K562 (cell line): ENCODE measurements around the gene PAM. TPM values are rescaled to one million over a fixed set of nuclear protein-coding genes. Genes with fewer than 3 reads are reported as not detected.

Experiments
- ATAC-seq: fragments of 200-7000 bp; cut with Tn5 transposase; 3 replicates; pipeline ENCODE4 v1.9.1; 2020; ENCODE audit warnings: moderate library complexity
- BruUV-seq: library from RNA; stranded (reverse); fragments of 400-500 nt; replicated peaks from 2 replicates; lab custom pipeline; 2021; lab: Mats Ljungman, UMichigan
- CTCF ChIA-PET: fragments of 300-600 bp; formaldehyde crosslinking; extraction: SDS; loops from one replicate; lab custom pipeline; 2021; ENCODE audit warnings: low intra/inter-chr PET ratio; lab: Yijun Ruan, JAX
- POLR2A ChIA-PET: fragments of 300-600, 350-650 bp; sonication (Branson Sonifier 250); formaldehyde crosslinking; extraction: SDS; loops from one replicate; lab custom pipeline; 2021; ENCODE audit warnings: antibody characterized with exemption, inconsistent platforms; lab: Yijun Ruan, JAX
- DNase-seq, 4 experiments: peaks; one replicate each; pipeline versions ENCODE4 v3.0.0 to v3.0.0-alpha.2; 2011 to 2018; ENCODE audit warnings: low spot score in 3 of 4, mixed read lengths in 3 of 4; ENCODE audit errors: extremely low read depth in 1 of 4
- FAIRE-seq: peaks from 2 replicates; lab custom pipeline; 2011; peaks lifted over from hg19 to GRCh38; lab: Jason Lieb, UNC
- H2AFZ ChIP-seq: 2 replicates; pipeline ENCODE4 v1.6.0; 2011; ENCODE audit warnings: low read depth, low read length, control low read depth, inconsistent platforms
- H3K27ac ChIP-seq: fragments of 200-600 bp; 3 replicates; pipeline ENCODE4 v1.8.0; 2011; ENCODE audit warnings: low read depth, mild to moderate bottlenecking, control low read depth, inconsistent platforms, low read length, moderate library complexity, mixed read lengths; ENCODE audit errors: extremely low read depth
- H3K27me3 ChIP-seq, 2 experiments: fragments of 300-600 bp in 1 of 2; 2 replicates in 1 of 2; 3 replicates in 1 of 2; pipeline versions ENCODE4 v1.6.0 to v1.8.0; 2011; ENCODE audit warnings: inconsistent platforms in 2 of 2, low read length in 2 of 2, mild to moderate bottlenecking in 1 of 2, mixed read lengths in 1 of 2, moderate library complexity in 1 of 2; ENCODE audit not compliant: control insufficient read depth in 2 of 2, insufficient read depth in 2 of 2
- H3K36me3 ChIP-seq: fragments of 300-600 bp; 3 replicates; pipeline ENCODE4 v1.8.0; 2011; ENCODE audit warnings: mild to moderate bottlenecking, low read length, inconsistent platforms; ENCODE audit not compliant: control insufficient read depth, insufficient read depth
- H3K4me1 ChIP-seq, 2 experiments: fragments of 200-600 bp in 1 of 2; replicated peaks in 1 of 2; 2 replicates in 1 of 2; 3 replicates in 1 of 2; pipeline versions ENCODE4 v1.5.1 to v1.8.0; 2011; ENCODE audit warnings: inconsistent platforms in 2 of 2, low read length in 2 of 2, mild to moderate bottlenecking in 1 of 2, mixed read lengths in 1 of 2, moderate library complexity in 1 of 2; ENCODE audit not compliant: control insufficient read depth in 2 of 2, insufficient read depth in 2 of 2
- H3K4me2 ChIP-seq: 2 replicates; pipeline ENCODE4 v1.6.1; 2011; ENCODE audit warnings: low read length, control low read depth, inconsistent platforms, mixed read lengths; ENCODE audit not compliant: insufficient read depth
- H3K4me3 ChIP-seq: fragments of 200-600 bp; sonication (generic), shearing (Covaris generic); 2 replicates; pipeline ENCODE4 v1.5.1; 2016; ENCODE audit warnings: control low read depth, inconsistent platforms
- H3K79me2 ChIP-seq: fragments of 200-600 bp; 3 replicates; pipeline ENCODE4 v1.8.0; 2011; ENCODE audit warnings: low read length, inconsistent platforms; ENCODE audit not compliant: control insufficient read depth, insufficient read depth
- H3K9ac ChIP-seq, 2 experiments: 2 replicates each; pipeline versions ENCODE4 v1.6.0 to v1.6.1; 2011; ENCODE audit warnings: low read depth in 2 of 2, low read length in 2 of 2, control low read depth in 1 of 2, inconsistent platforms in 1 of 2, mild to moderate bottlenecking in 1 of 2, mixed read lengths in 1 of 2; ENCODE audit not compliant: insufficient read depth in 1 of 2
- H3K9me1 ChIP-seq: one replicate; pipeline ENCODE4 v1.6.0; 2011; ENCODE audit warnings: inconsistent platforms, mild to moderate bottlenecking, low read length, moderate library complexity; ENCODE audit not compliant: control insufficient read depth, insufficient read depth
- H3K9me3 ChIP-seq: replicated peaks from 2 replicates; pipeline ENCODE4 v1.5.1; 2011; ENCODE audit warnings: low read depth, low read length, inconsistent platforms; ENCODE audit not compliant: control insufficient read depth, insufficient read depth
- H4K20me1 ChIP-seq: replicated peaks from 2 replicates; pipeline ENCODE4 v1.6.1; 2011; ENCODE audit warnings: low read length, inconsistent platforms, mixed read lengths; ENCODE audit not compliant: control insufficient read depth, insufficient read depth
- CHCHD3 ChIP-seq: fragments of 250-450 bp; sonication (Bioruptor Pico); IDR thresholded peaks from 2 replicates; pipeline ENCODE4 v2.1.2; 2022; ENCODE audit warnings: mild to moderate bottlenecking
- POLR3A ChIP-seq: IDR thresholded peaks from 2 replicates; pipeline ENCODE4 v1.6.1; 2011; ENCODE audit warnings: borderline replicate concordance, mild to moderate bottlenecking, moderate library complexity; ENCODE audit not compliant: insufficient read length, insufficient read depth; ENCODE audit errors: extremely low read depth
- RBM17 ChIP-seq: fragments of 200-400 bp; formaldehyde crosslinking; IDR thresholded peaks from 2 replicates; pipeline ENCODE4 v1.6.1; 2017; ENCODE audit warnings: low read depth, mild to moderate bottlenecking, low read length, borderline replicate concordance
- TBL1XR1 ChIP-seq, 2 experiments: IDR thresholded peaks; 2 replicates each; pipeline ENCODE4 v1.6.1; 2012; ENCODE audit warnings: improper control_type of control experiment in 2 of 2, low read length in 2 of 2, mild to moderate bottlenecking in 1 of 2
- ZNF24 ChIP-seq: fragments of 450-650 bp; IDR thresholded peaks from 2 replicates; pipeline ENCODE4 v1.6.1; 2016
- ZNF57 ChIP-seq: fragments of 450-650 bp; formaldehyde crosslinking; IDR thresholded peaks from 2 replicates; pipeline ENCODE4 v1.4.0; 2020; ENCODE audit warnings: mild to moderate bottlenecking, moderate library complexity
- WGBS: fragments of 100-300 bp; shearing (Covaris generic); methylation state at CpG from one replicate; pipeline ENCODE4 v1.1.6; 2016; ENCODE audit warnings: low coverage, mixed read lengths; ENCODE audit not compliant: insufficient coverage; ENCODE audit errors: missing lambda C conversion rate; 5-methylcytosine and 5-hydroxymethylcytosine counted together
- in situ Hi-C: fragments of 300-500 bp; cut with MboI; formaldehyde crosslinking; loops from 4 replicates; pipeline ENCODE4 v1.15.0; 2018; ENCODE audit warnings: inconsistent platforms, mixed read lengths
- intact Hi-C: fragments of 100-400 bp; cut with micrococcal nuclease; formaldehyde crosslinking; loops from 2 replicates; pipeline ENCODE4 v1.14.2; 2022
- polyA plus RNA-seq, 8 experiments: library from polyadenylated mRNA; depleted of rRNA in 4 of 8; stranded (reverse) in 5 of 8; unstranded in 3 of 8; fragments of >200 nt; fragmentation: Nextera tagmentation in 2 of 8; fragmentation: Illumina TruSeq in 1 of 8; extraction: Ambion mirVana in 2 of 8; extraction: Trizol in 1 of 8; gene quantifications; 2 replicates each; pipeline versions ENCODE4 v1.2.1 to v1.2.3, GENCODE V29; 2011 to 2014; ENCODE audit warnings: inconsistent platforms in 1 of 8, missing spikeins in 1 of 8
- total RNA-seq, 7 experiments: library from RNA; depleted of rRNA in 6 of 7; stranded (reverse); fragments of >200 nt in 6 of 7; fragmentation: Illumina TruSeq in 2 of 7; extraction: Trizol in 2 of 7; gene quantifications; 2 replicates each; pipeline versions ENCODE4 v1.2.1 to v1.2.3, GENCODE V29; 2011 to 2021; ENCODE audit warnings: low replicate concordance in 1 of 7
- TF ChIP-seq, protein P1 (sequence below): IDR thresholded peaks from 2 replicates; pipeline ENCODE4 v1.6.1; 2014; ENCODE audit warnings: antibody characterized with exemption

The PAM gene
- total and polyA plus RNA-seq, 9 of the 15 experiments (the other 6 are each of a cell fraction or from before 2014, with no cell fraction given): 0.39 to 3.1 (median 0.77) TPM

DNA sequence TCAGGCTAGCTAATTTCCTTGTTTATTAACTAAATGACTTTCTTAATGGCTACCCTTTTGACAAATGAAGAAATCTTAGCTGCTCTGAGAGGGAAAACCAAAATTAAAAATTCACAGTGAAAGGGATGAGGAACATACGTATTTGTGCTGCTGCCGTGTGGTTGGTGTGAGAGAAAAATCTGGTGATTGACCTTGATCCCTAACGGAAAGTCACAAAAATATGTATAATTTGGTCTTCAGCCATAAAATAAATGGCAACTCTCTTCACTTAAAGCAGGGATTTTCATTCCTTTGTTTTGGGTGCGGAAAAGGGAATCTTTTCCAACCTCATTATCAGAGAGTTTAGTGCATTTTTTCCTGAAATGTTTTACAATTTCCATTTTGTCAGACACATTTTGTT, 40.4 kb downstream of the PAM start:
- H3K9ac ChIP-seq: no peak overlapping the region
- no peaks in the 10 kb centered on the region for H3K9me1 ChIP-seq
- intact Hi-C loops (no loop called here), in situ Hi-C loops (no loop called here)
- H3K4me1 ChIP-seq: no peaks in the 10 kb centered on the region
- WGBS: 0% methylated on average over 4 of the region's 4 CpGs
- ChIA-PET POLR2A (no interaction called here), CTCF (no interaction called here)
- no TSS peak for BruUV-seq
- FAIRE-seq (no peak), ATAC-seq (no peak), DNase-seq (no peak)
- H3K4me2 ChIP-seq: no peak overlapping the region
- H4K20me1 ChIP-seq: no peaks in the 10 kb centered on the region
- H3K27ac ChIP-seq: no peak overlapping the region
- no peaks in the 10 kb centered on the region for H3K36me3 ChIP-seq
- no peak overlapping the region for H2AFZ ChIP-seq
- H3K4me3 ChIP-seq: no peak overlapping the region
- H3K79me2 ChIP-seq: no peaks in the 10 kb centered on the region
- TF ChIP-seq, protein P1, sequence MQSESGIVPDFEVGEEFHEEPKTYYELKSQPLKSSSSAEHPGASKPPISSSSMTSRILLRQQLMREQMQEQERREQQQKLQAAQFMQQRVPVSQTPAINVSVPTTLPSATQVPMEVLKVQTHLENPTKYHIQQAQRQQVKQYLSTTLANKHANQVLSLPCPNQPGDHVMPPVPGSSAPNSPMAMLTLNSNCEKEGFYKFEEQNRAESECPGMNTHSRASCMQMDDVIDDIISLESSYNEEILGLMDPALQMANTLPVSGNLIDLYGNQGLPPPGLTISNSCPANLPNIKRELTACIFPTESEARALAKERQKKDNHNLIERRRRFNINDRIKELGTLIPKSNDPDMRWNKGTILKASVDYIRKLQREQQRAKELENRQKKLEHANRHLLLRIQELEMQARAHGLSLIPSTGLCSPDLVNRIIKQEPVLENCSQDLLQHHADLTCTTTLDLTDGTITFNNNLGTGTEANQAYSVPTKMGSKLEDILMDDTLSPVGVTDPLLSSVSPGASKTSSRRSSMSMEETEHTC: no peak
- TF ChIP-seq ZNF24 (no peak), POLR3A (no peak), ZNF57 (CRISPR knock-in tag) (no peak), RBM17 (no peak), TBL1XR1 (IDR thresholded peaks at IDR 0.05; ENCODE audit: low read length in 2 of 2) (no peak), CHCHD3 (CRISPR knock-in tag) (no peak)
- H3K9me3 ChIP-seq: no peaks in the 10 kb centered on the region
- no peaks in the 10 kb centered on the region for H3K27me3 ChIP-seq
